Keratinocyte (primary cell): Measurements from ENCODE around the gene ZNF544.

Experiments used
- EZH2 ChIP-seq: IDR thresholded peaks from one replicate; pipeline ENCODE4 v1.6.1; 2012; ENCODE audit warnings: inconsistent platforms, mild to moderate bottlenecking, low read length, moderate library complexity
- TF ChIP-seq, protein P1 (sequence below), 3 experiments: IDR thresholded peaks in 1 of 3; conservative IDR thresholded peaks in 1 of 3; optimal IDR thresholded peaks in 1 of 3; 2 replicates in 2 of 3; 3 replicates in 1 of 3; pipeline versions ENCODE3 to v1.5.1; 2011; ENCODE audit warnings: low read length in 3 of 3, mild to moderate bottlenecking in 3 of 3, moderate library complexity in 2 of 3, control low read depth in 1 of 3, inconsistent platforms in 1 of 3; ENCODE audit not compliant: insufficient read depth in 2 of 3; ENCODE audit errors: extremely low read depth in 1 of 3

DNA sequence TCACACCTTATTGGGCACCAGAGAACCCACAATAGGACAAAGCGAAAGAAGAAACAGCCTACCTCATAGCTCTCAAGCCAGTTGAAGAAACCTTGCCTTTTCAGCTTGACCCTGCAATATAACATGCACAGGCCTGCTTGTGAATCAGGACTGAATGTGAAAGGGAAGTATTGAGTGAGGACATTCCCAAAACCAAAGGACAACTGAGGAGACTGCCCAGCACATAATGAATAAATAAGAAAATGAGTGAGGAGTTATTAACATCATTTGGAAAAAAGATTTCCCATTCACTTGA is 15.7 kb upstream of the ZNF544 start:
- TF ChIP-seq EZH2, result no peak
- TF ChIP-seq, protein P1, sequence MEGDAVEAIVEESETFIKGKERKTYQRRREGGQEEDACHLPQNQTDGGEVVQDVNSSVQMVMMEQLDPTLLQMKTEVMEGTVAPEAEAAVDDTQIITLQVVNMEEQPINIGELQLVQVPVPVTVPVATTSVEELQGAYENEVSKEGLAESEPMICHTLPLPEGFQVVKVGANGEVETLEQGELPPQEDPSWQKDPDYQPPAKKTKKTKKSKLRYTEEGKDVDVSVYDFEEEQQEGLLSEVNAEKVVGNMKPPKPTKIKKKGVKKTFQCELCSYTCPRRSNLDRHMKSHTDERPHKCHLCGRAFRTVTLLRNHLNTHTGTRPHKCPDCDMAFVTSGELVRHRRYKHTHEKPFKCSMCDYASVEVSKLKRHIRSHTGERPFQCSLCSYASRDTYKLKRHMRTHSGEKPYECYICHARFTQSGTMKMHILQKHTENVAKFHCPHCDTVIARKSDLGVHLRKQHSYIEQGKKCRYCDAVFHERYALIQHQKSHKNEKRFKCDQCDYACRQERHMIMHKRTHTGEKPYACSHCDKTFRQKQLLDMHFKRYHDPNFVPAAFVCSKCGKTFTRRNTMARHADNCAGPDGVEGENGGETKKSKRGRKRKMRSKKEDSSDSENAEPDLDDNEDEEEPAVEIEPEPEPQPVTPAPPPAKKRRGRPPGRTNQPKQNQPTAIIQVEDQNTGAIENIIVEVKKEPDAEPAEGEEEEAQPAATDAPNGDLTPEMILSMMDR (optimal IDR thresholded peaks at IDR 0.05 in 1 of 3, IDR thresholded peaks at IDR 0.05 in 1 of 3, conservative IDR thresholded peaks at IDR 0.05 in 1 of 3; ENCODE audit: extremely low read depth in 1 of 3, insufficient read depth in 2 of 3, low read length in 3 of 3), result no peak
